Measurements from ENCODE around the gene KLHL33.

GRCh38 chr14:20440882-20441281 lies 4.9 kb upstream of the KLHL33 start:
- TF ChIP-seq CTCF (IDR thresholded peaks at IDR 0.05) (no peak), CBX8 (IDR thresholded peaks at IDR 0.05) (no peak), POLR2A (IDR thresholded peaks at IDR 0.05; ENCODE audit: low read length) (no peak), ELK1 (IDR thresholded peaks at IDR 0.05; ENCODE audit: low read depth, low read length) (no peak), E2F6 (IDR thresholded peaks at IDR 0.05; ENCODE audit: borderline replicate concordance, low read depth) (no peak), USF2 (IDR thresholded peaks at IDR 0.05) (no peak), RAD21 (conservative IDR thresholded peaks at IDR 0.05 in 1 of 2, IDR thresholded peaks at IDR 0.05 in 1 of 2) (no peak), MAX (IDR thresholded peaks at IDR 0.05) (no peak), MYC (IDR thresholded peaks at IDR 0.05; ENCODE audit: borderline replicate concordance, low read length) (no peak), ZFP36 (IDR thresholded peaks at IDR 0.05; ENCODE audit: borderline replicate concordance, partially characterized antibody) (no peak), PBX3 (IDR thresholded peaks at IDR 0.05) (no peak)
